Measurements from ENCODE around the gene GLS.
A peak's percentile ranks its signal among the peaks of the same experiment; 100 is the strongest.

GLS gene

GRCh38 chr2:190889175-190889943 lies 8.7 kb downstream of the GLS start:
- peaks cover 9% of the 10 kb centered on the region for H3K36me3 Mint-ChIP-seq
- no peak for ATAC-seq
- H3K4me3 Mint-ChIP-seq, result no peak overlapping the region

GRCh38 chr2:190891372-190891771 lies 10.8 kb downstream of the GLS start:
- Mint-ChIP-seq H3K4me1 (peaks cover 45% of the 10 kb centered on the region), H3K27ac (peak overlapping the region; percentile 62), H3K36me3 (peaks cover 15% of the 10 kb centered on the region), H3K27me3 (no peaks in the 10 kb centered on the region), H3K4me3 (peak overlapping the region; percentile 7), H3K9me3 (no peaks in the 10 kb centered on the region)
- peak; percentile 91 for ATAC-seq

More at GRCh38 chr2:190889175-190889943, 8.7 kb downstream of the GLS start:
- Mint-ChIP-seq H3K4me1 (peaks cover 58% of the 10 kb centered on the region), H3K27me3 (no peaks in the 10 kb centered on the region), H3K9me3 (no peaks in the 10 kb centered on the region), H3K27ac (peak overlapping the region; percentile 68)

- no peaks in the 10 kb centered on the region for H3K27me3 Mint-ChIP-seq
- H3K4me1 Mint-ChIP-seq, result peaks cover 45% of the 10 kb centered on the region
- peak overlapping the region; percentile 39 for H3K4me3 Mint-ChIP-seq
- peaks cover 20% of the 10 kb centered on the region for H3K36me3 Mint-ChIP-seq
- ATAC-seq, result no peak
- peak overlapping the region; percentile 62 for H3K27ac Mint-ChIP-seq
- no peaks in the 10 kb centered on the region for H3K9me3 Mint-ChIP-seq
Observed at GRCh38 chr2:190891889-190892288, 11.3 kb downstream of the GLS start.

GRCh38 chr2:190893157-190893556 lies 12.5 kb downstream of the GLS start:
- no peak overlapping the region for H3K27ac Mint-ChIP-seq
- no peaks in the 10 kb centered on the region for H3K9me3 Mint-ChIP-seq
- peaks cover 36% of the 10 kb centered on the region for H3K4me1 Mint-ChIP-seq
- H3K4me3 Mint-ChIP-seq, result no peak overlapping the region
- H3K27me3 Mint-ChIP-seq, result no peaks in the 10 kb centered on the region
- peaks cover 21% of the 10 kb centered on the region for H3K36me3 Mint-ChIP-seq
- no peak for ATAC-seq

- ATAC-seq, result no peak
- H3K36me3 Mint-ChIP-seq, result peaks cover 19% of the 10 kb centered on the region
- no peaks in the 10 kb centered on the region for H3K27me3 Mint-ChIP-seq
- no peak overlapping the region for H3K27ac Mint-ChIP-seq
- H3K4me3 Mint-ChIP-seq, result no peak overlapping the region
- no peaks in the 10 kb centered on the region for H3K9me3 Mint-ChIP-seq
- H3K4me1 Mint-ChIP-seq, result peaks cover 11% of the 10 kb centered on the region
Observed at GRCh38 chr2:190896477-190896876, 15.9 kb downstream of the GLS start.

- Mint-ChIP-seq H3K27me3 (no peaks in the 10 kb centered on the region), H3K9me3 (no peaks in the 10 kb centered on the region), H3K36me3 (peaks cover 23% of the 10 kb centered on the region), H3K4me1 (no peaks in the 10 kb centered on the region), H3K4me3 (no peak overlapping the region), H3K27ac (no peak overlapping the region)
- no peak for ATAC-seq
Observed at GRCh38 chr2:190903693-190904450, 23.3 kb downstream of the GLS start.

GRCh38 chr2:190904640-190905261 lies 24.1 kb downstream of the GLS start:
- H3K36me3 Mint-ChIP-seq, result peaks cover 28% of the 10 kb centered on the region
- no peak for ATAC-seq
- H3K9me3 Mint-ChIP-seq, result no peaks in the 10 kb centered on the region
- no peaks in the 10 kb centered on the region for H3K4me1 Mint-ChIP-seq
- H3K27me3 Mint-ChIP-seq, result no peaks in the 10 kb centered on the region
- H3K4me3 Mint-ChIP-seq, result no peak overlapping the region
- no peak overlapping the region for H3K27ac Mint-ChIP-seq

GRCh38 chr2:190908532-190908931 lies 27.9 kb downstream of the GLS start:
- Mint-ChIP-seq H3K9me3 (no peaks in the 10 kb centered on the region), H3K4me3 (no peak overlapping the region), H3K4me1 (no peaks in the 10 kb centered on the region), H3K36me3 (peaks cover 38% of the 10 kb centered on the region), H3K27ac (no peak overlapping the region), H3K27me3 (no peaks in the 10 kb centered on the region)
- no peak for ATAC-seq

GRCh38 chr2:190909680-190910079 lies 29.1 kb downstream of the GLS start:
- H3K9me3 Mint-ChIP-seq, result no peaks in the 10 kb centered on the region

GRCh38 chr2:190910341-190911136 lies 29.9 kb downstream of the GLS start:
- Mint-ChIP-seq H3K4me1 (no peaks in the 10 kb centered on the region), H3K4me3 (no peak overlapping the region), H3K9me3 (no peaks in the 10 kb centered on the region), H3K27ac (no peak overlapping the region), H3K27me3 (no peaks in the 10 kb centered on the region), H3K36me3 (peaks cover 31% of the 10 kb centered on the region)
- no peak for ATAC-seq

More at GRCh38 chr2:190909680-190910079, 29.1 kb downstream of the GLS start:
- Mint-ChIP-seq H3K36me3 (peaks cover 33% of the 10 kb centered on the region), H3K4me1 (no peaks in the 10 kb centered on the region), H3K27me3 (no peaks in the 10 kb centered on the region), H3K27ac (no peak overlapping the region), H3K4me3 (no peak overlapping the region)
- no peak for ATAC-seq

GRCh38 chr2:190911813-190912212 lies 31.2 kb downstream of the GLS start:
- H3K4me3 Mint-ChIP-seq, result no peak overlapping the region
- ATAC-seq, result no peak
- no peak overlapping the region for H3K27ac Mint-ChIP-seq
- H3K27me3 Mint-ChIP-seq, result no peaks in the 10 kb centered on the region
- H3K9me3 Mint-ChIP-seq, result no peaks in the 10 kb centered on the region
- H3K4me1 Mint-ChIP-seq, result no peaks in the 10 kb centered on the region
- peaks cover 33% of the 10 kb centered on the region for H3K36me3 Mint-ChIP-seq

GRCh38 chr2:190912726-190913125 lies 32.1 kb downstream of the GLS start:
- Mint-ChIP-seq H3K4me1 (no peaks in the 10 kb centered on the region), H3K9me3 (no peaks in the 10 kb centered on the region), H3K27me3 (no peaks in the 10 kb centered on the region), H3K36me3 (peaks cover 39% of the 10 kb centered on the region), H3K4me3 (no peak overlapping the region), H3K27ac (no peak overlapping the region)
- no peak for ATAC-seq

- Mint-ChIP-seq H3K27me3 (no peaks in the 10 kb centered on the region), H3K4me1 (no peaks in the 10 kb centered on the region)
Observed at GRCh38 chr2:190913725-190914124, 33.1 kb downstream of the GLS start.

GRCh38 chr2:190916829-190917228 lies 36.2 kb downstream of the GLS start:
- no peak overlapping the region for H3K4me3 Mint-ChIP-seq
- H3K9me3 Mint-ChIP-seq, result no peaks in the 10 kb centered on the region
- no peaks in the 10 kb centered on the region for H3K27me3 Mint-ChIP-seq
- H3K4me1 Mint-ChIP-seq, result no peaks in the 10 kb centered on the region
- H3K36me3 Mint-ChIP-seq, result peaks cover 39% of the 10 kb centered on the region
- no peak for ATAC-seq
- no peak overlapping the region for H3K27ac Mint-ChIP-seq

More at GRCh38 chr2:190913725-190914124, 33.1 kb downstream of the GLS start:
- Mint-ChIP-seq H3K27ac (no peak overlapping the region), H3K36me3 (peaks cover 46% of the 10 kb centered on the region), H3K9me3 (no peaks in the 10 kb centered on the region), H3K4me3 (no peak overlapping the region)
- ATAC-seq, result no peak

- Mint-ChIP-seq H3K9me3 (no peaks in the 10 kb centered on the region), H3K27me3 (no peaks in the 10 kb centered on the region), H3K4me1 (no peaks in the 10 kb centered on the region), H3K36me3 (peaks cover 51% of the 10 kb centered on the region), H3K27ac (no peak overlapping the region), H3K4me3 (no peak overlapping the region)
- no peak for ATAC-seq
Observed at GRCh38 chr2:190920085-190920484, 39.5 kb downstream of the GLS start.
